ENCODE data around the gene ATP2B2. TPM values are rescaled to one million over a fixed set of nuclear protein-coding genes. Genes with fewer than 3 reads are reported as not detected.

The ATP2B2 gene
- total RNA-seq, 2 experiments from 2014 or later: 0.06 TPM; not detected in 1

DNA sequence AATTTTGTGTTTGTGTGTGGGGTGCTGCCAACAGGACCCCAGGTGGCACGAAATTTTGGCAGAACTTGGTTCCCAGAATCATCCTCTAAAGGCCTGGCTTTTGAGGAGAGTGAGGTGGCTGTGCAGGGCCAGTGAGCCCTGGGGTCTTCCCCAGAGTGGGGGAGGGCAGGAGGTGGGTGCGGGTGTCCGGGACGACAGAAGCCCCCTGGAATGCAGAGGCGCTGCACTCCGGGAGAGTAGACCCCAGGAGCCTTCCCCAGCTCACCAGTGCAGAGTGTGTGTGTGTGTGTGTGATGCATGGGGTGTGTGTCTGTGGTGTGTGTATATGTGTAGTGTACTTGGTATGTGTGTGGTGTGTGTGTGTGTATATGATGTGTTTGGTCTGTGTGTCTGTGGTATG is 140.1 kb downstream of the ATP2B2 start:
- intact Hi-C loops (cut with micrococcal nuclease; ENCODE audit: unreplicated experiment): no loop called here

DNA sequence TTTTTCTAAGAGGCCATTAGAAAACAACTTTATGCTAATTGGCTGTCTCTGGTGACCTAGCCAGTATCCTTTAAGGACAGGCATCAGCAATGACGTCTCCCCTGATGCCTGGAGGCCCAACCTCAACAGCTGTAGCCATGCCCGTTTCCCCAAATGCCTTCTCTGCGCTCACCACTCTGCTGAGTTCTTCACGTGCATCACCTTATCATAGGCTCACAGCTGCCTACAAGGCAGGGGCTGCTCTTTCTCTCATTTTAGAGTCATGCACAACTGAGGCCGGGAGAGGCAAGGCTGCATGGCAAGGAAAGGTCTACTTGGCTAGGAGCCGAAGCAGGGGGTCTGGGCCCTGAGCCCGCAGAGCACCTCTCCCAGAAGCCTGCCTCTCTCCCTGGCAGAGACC is 140.6 kb downstream of the ATP2B2 start:
- no peaks in the 10 kb centered on the region; the same call in 1 of the 2 replicates for H3K36me3 ChIP-seq (ENCODE audit: insufficient read depth, low read length)
- BruUV-seq (replicated peaks): no TSS peak
- H3K4me3 ChIP-seq (ENCODE audit: low read depth, low read length, poor library complexity, severe bottlenecking): no peak overlapping the region
- intact Hi-C loops (cut with micrococcal nuclease; ENCODE audit: unreplicated experiment): no loop called here
- peaks cover 9% of the 10 kb centered on the region; the same call in 1 of the 2 replicates for H3K9me3 ChIP-seq (ENCODE audit: low read length)
- H4K20me1 ChIP-seq (ENCODE audit: insufficient read depth, low read length): no peaks in the 10 kb centered on the region
- ChIA-PET POLR2A (no interaction called here), CTCF (ENCODE audit: unreplicated experiment) (no interaction called here)
- H2AFZ ChIP-seq (ENCODE audit: low read length): no peak overlapping the region
- peaks cover 37% of the 10 kb centered on the region for H3K4me1 ChIP-seq (ENCODE audit: insufficient read depth, low read length, poor library complexity, severe bottlenecking)
- H3K79me2 ChIP-seq (ENCODE audit: insufficient read depth, low read depth, low read length): no peaks in the 10 kb centered on the region
- TF ChIP-seq EZH2phosphoT487 (IDR thresholded peaks at IDR 0.05; ENCODE audit: borderline replicate concordance, low read depth, low read length): no peak
- TF ChIP-seq, protein P1, sequence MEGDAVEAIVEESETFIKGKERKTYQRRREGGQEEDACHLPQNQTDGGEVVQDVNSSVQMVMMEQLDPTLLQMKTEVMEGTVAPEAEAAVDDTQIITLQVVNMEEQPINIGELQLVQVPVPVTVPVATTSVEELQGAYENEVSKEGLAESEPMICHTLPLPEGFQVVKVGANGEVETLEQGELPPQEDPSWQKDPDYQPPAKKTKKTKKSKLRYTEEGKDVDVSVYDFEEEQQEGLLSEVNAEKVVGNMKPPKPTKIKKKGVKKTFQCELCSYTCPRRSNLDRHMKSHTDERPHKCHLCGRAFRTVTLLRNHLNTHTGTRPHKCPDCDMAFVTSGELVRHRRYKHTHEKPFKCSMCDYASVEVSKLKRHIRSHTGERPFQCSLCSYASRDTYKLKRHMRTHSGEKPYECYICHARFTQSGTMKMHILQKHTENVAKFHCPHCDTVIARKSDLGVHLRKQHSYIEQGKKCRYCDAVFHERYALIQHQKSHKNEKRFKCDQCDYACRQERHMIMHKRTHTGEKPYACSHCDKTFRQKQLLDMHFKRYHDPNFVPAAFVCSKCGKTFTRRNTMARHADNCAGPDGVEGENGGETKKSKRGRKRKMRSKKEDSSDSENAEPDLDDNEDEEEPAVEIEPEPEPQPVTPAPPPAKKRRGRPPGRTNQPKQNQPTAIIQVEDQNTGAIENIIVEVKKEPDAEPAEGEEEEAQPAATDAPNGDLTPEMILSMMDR (conservative IDR thresholded peaks at IDR 0.05; ENCODE audit: low read length): no peak
- no peak for DNase-seq (ENCODE audit: low spot score)
- H3K27ac ChIP-seq (ENCODE audit: low read depth, low read length, poor library complexity, severe bottlenecking): no peak overlapping the region
- H3K9me2 ChIP-seq (ENCODE audit: insufficient read depth, low read length): no peaks in the 10 kb centered on the region
- no peak overlapping the region for H3K4me2 ChIP-seq (ENCODE audit: low read length)

More for the DNA sequence above, 140.1 kb downstream of the ATP2B2 start:
- no TSS peak for BruUV-seq (replicated peaks)
- ChIA-PET CTCF (ENCODE audit: unreplicated experiment) (no interaction called here), POLR2A (no interaction called here)
- Histone ChIP-seq H3K4me2 (ENCODE audit: low read length) (no peak overlapping the region), H2AFZ (ENCODE audit: low read length) (no peak overlapping the region), H3K9me2 (ENCODE audit: insufficient read depth, low read length) (no peaks in the 10 kb centered on the region), H3K4me1 (ENCODE audit: insufficient read depth, low read length, poor library complexity, severe bottlenecking) (peaks cover 35% of the 10 kb centered on the region), H3K4me3 (ENCODE audit: low read depth, low read length, poor library complexity, severe bottlenecking) (no peak overlapping the region), H4K20me1 (ENCODE audit: insufficient read depth, low read length) (no peaks in the 10 kb centered on the region), H3K27ac (ENCODE audit: low read depth, low read length, poor library complexity, severe bottlenecking) (no peak overlapping the region), H3K79me2 (ENCODE audit: insufficient read depth, low read depth, low read length) (no peaks in the 10 kb centered on the region), H3K36me3 (ENCODE audit: insufficient read depth, low read length) (no peaks in the 10 kb centered on the region; the same call in 1 of the 2 replicates), H3K9me3 (ENCODE audit: low read length) (peaks cover 6% of the 10 kb centered on the region; the same call in 1 of the 2 replicates)
- no peak for DNase-seq (ENCODE audit: low spot score)
- TF ChIP-seq, protein P1 (conservative IDR thresholded peaks at IDR 0.05; ENCODE audit: low read length): no peak
- no peak for TF ChIP-seq EZH2phosphoT487 (IDR thresholded peaks at IDR 0.05; ENCODE audit: borderline replicate concordance, low read depth, low read length)

DNA sequence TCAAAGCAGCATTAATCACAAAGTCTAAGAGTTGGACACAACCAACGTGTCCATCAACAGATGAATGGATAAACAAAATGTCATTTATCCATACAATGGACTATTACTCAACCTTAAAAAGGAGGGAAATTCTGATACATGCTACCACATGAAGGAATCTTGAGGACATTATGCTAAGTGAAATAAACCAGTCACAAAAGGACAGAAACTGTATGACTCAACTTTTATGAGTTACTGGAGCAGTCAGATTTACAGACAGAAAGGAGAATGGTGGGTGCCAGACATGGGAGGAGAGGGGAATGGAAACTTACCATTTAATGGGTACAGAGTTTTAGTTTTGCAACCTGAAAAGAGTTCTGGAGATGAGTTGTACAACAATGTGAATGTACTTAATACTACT is 141.5 kb downstream of the ATP2B2 start:
- no peaks in the 10 kb centered on the region for H3K9me2 ChIP-seq (ENCODE audit: insufficient read depth, low read length)
- H3K4me1 ChIP-seq (ENCODE audit: insufficient read depth, low read length, poor library complexity, severe bottlenecking): peaks cover 46% of the 10 kb centered on the region
- H3K9me3 ChIP-seq (ENCODE audit: low read length): peaks cover 9% of the 10 kb centered on the region; the same call in 1 of the 2 replicates
- no TSS peak for BruUV-seq (replicated peaks)
- TF ChIP-seq EZH2phosphoT487 (IDR thresholded peaks at IDR 0.05; ENCODE audit: borderline replicate concordance, low read depth, low read length): no peak
- TF ChIP-seq, protein P1 (conservative IDR thresholded peaks at IDR 0.05; ENCODE audit: low read length): no peak
- H3K4me2 ChIP-seq (ENCODE audit: low read length): no peak overlapping the region
- H4K20me1 ChIP-seq (ENCODE audit: insufficient read depth, low read length): no peaks in the 10 kb centered on the region
- H3K27ac ChIP-seq (ENCODE audit: low read depth, low read length, poor library complexity, severe bottlenecking): no peak overlapping the region
- DNase-seq (ENCODE audit: low spot score): no peak
- intact Hi-C loops (cut with micrococcal nuclease; ENCODE audit: unreplicated experiment): no loop called here
- no peaks in the 10 kb centered on the region for H3K79me2 ChIP-seq (ENCODE audit: insufficient read depth, low read depth, low read length)
- ChIA-PET CTCF (ENCODE audit: unreplicated experiment) (no interaction called here), POLR2A (no interaction called here)
- H3K4me3 ChIP-seq (ENCODE audit: low read depth, low read length, poor library complexity, severe bottlenecking): no peak overlapping the region
- H3K36me3 ChIP-seq (ENCODE audit: insufficient read depth, low read length): no peaks in the 10 kb centered on the region; the same call in 1 of the 2 replicates
- H2AFZ ChIP-seq (ENCODE audit: low read length): no peak overlapping the region
